Astrocyte (in vitro differentiated cells and primary cell): Measurements from ENCODE around the gene MEN1. TPM values are rescaled to one million over a fixed set of nuclear protein-coding genes. Genes with fewer than 3 reads are reported as not detected.

Experiments used
- DNase-seq: peaks from one replicate; pipeline ENCODE4 v3.0.0-alpha.2; 2010; ENCODE audit warnings: low read depth
- FAIRE-seq: peaks from 2 replicates; lab custom pipeline; 2011; peaks lifted over from hg19 to GRCh38; lab: Jason Lieb, UNC
- H2AFZ ChIP-seq: 2 replicates; pipeline ENCODE4 v1.6.0; 2012; ENCODE audit warnings: low read depth, low read length, inconsistent platforms
- H3K27ac ChIP-seq: 2 replicates; pipeline ENCODE4 v1.5.1; 2011; ENCODE audit warnings: low read depth, low read length, inconsistent platforms
- H3K27me3 ChIP-seq: 2 replicates; pipeline ENCODE4 v1.6.0; 2011; ENCODE audit warnings: low read length, inconsistent platforms; ENCODE audit not compliant: insufficient read depth
- H3K36me3 ChIP-seq: 2 replicates; pipeline ENCODE4 v1.5.1; 2011; ENCODE audit warnings: low read length, inconsistent platforms; ENCODE audit not compliant: insufficient read depth
- H3K4me1 ChIP-seq: 2 replicates; pipeline ENCODE4 v1.5.1; 2011; ENCODE audit warnings: low read length, inconsistent platforms; ENCODE audit not compliant: insufficient read depth
- H3K4me2 ChIP-seq: 2 replicates; pipeline ENCODE4 v1.6.0; 2012; ENCODE audit warnings: low read length, inconsistent platforms
- H3K4me3 ChIP-seq: 2 replicates; pipeline ENCODE4 v1.5.1; 2011; ENCODE audit warnings: low read depth, mild to moderate bottlenecking, low read length, inconsistent platforms; ENCODE audit not compliant: insufficient read depth
- H3K79me2 ChIP-seq: 2 replicates; pipeline ENCODE4 v1.6.0; 2012; ENCODE audit warnings: mild to moderate bottlenecking, low read length, inconsistent platforms; ENCODE audit not compliant: insufficient read depth
- H3K9ac ChIP-seq: 2 replicates; pipeline ENCODE4 v1.6.0; 2012; ENCODE audit warnings: mild to moderate bottlenecking, low read length, inconsistent platforms
- H3K9me3 ChIP-seq: 2 replicates; pipeline ENCODE4 v1.5.1; 2012; ENCODE audit warnings: low read depth, mild to moderate bottlenecking, low read length, inconsistent platforms; ENCODE audit not compliant: insufficient read depth
- H4K20me1 ChIP-seq: 2 replicates; pipeline ENCODE4 v1.6.0; 2012; ENCODE audit warnings: low read length, inconsistent platforms; ENCODE audit not compliant: insufficient read depth
- H3K27ac Mint-ChIP-seq: one replicate; pipeline ENCODE4 v1.8.0; 2021; ENCODE audit warnings: mild to moderate bottlenecking, mixed read lengths; ENCODE audit not compliant: unreplicated experiment
- H3K27me3 Mint-ChIP-seq: one replicate; pipeline ENCODE4 v1.8.0; 2021; ENCODE audit warnings: low read depth, mixed read lengths; ENCODE audit not compliant: unreplicated experiment
- H3K36me3 Mint-ChIP-seq: one replicate; pipeline ENCODE4 v1.8.0; 2021; ENCODE audit warnings: low read depth, mixed read lengths; ENCODE audit not compliant: unreplicated experiment
- H3K4me1 Mint-ChIP-seq: one replicate; pipeline ENCODE4 v1.8.0; 2021; ENCODE audit warnings: low read depth, mixed read lengths; ENCODE audit not compliant: unreplicated experiment
- H3K4me3 Mint-ChIP-seq: one replicate; pipeline ENCODE4 v1.8.0; 2021; ENCODE audit warnings: mild to moderate bottlenecking, moderate library complexity, mixed read lengths; ENCODE audit not compliant: unreplicated experiment
- H3K9me3 Mint-ChIP-seq: one replicate; pipeline ENCODE4 v1.8.0; 2021; ENCODE audit warnings: mild to moderate bottlenecking, mixed read lengths; ENCODE audit not compliant: unreplicated experiment
- EZH2 ChIP-seq: IDR thresholded peaks from 2 replicates; pipeline ENCODE4 v1.6.1; 2012; ENCODE audit warnings: mild to moderate bottlenecking, low read length, inconsistent platforms; ENCODE audit not compliant: insufficient read depth
- total RNA-seq: library from RNA; stranded (reverse); gene quantifications from 2 replicates; pipeline ENCODE4 v1.2.1, GENCODE V29; 2021
- TF ChIP-seq, protein P1 (sequence below): IDR thresholded peaks from 2 replicates; pipeline ENCODE4 v1.5.1; 2011; ENCODE audit warnings: low read depth, mild to moderate bottlenecking, inconsistent platforms, low read length, moderate library complexity; ENCODE audit not compliant: insufficient read depth

MEN1 gene
- total RNA-seq, 1 donor from 2014 or later = 26.0 TPM

- no peak for FAIRE-seq
- Mint-ChIP-seq H3K4me3 (peak overlapping the region; percentile 18), H3K9me3 (no peaks in the 10 kb centered on the region), H3K36me3 (peaks cover 15% of the 10 kb centered on the region), H3K4me1 (peaks cover 36% of the 10 kb centered on the region), H3K27me3 (no peaks in the 10 kb centered on the region), H3K27ac (no peak overlapping the region)
- H3K36me3 ChIP-seq = peaks cover 41% of the 10 kb centered on the region
- H3K9me3 ChIP-seq = no peaks in the 10 kb centered on the region
- no peak overlapping the region for H3K4me3 ChIP-seq
- H3K79me2 ChIP-seq = peaks cover 19% of the 10 kb centered on the region
- TF ChIP-seq, protein P1, sequence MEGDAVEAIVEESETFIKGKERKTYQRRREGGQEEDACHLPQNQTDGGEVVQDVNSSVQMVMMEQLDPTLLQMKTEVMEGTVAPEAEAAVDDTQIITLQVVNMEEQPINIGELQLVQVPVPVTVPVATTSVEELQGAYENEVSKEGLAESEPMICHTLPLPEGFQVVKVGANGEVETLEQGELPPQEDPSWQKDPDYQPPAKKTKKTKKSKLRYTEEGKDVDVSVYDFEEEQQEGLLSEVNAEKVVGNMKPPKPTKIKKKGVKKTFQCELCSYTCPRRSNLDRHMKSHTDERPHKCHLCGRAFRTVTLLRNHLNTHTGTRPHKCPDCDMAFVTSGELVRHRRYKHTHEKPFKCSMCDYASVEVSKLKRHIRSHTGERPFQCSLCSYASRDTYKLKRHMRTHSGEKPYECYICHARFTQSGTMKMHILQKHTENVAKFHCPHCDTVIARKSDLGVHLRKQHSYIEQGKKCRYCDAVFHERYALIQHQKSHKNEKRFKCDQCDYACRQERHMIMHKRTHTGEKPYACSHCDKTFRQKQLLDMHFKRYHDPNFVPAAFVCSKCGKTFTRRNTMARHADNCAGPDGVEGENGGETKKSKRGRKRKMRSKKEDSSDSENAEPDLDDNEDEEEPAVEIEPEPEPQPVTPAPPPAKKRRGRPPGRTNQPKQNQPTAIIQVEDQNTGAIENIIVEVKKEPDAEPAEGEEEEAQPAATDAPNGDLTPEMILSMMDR = no peak
- TF ChIP-seq EZH2 = no peak
- no peaks in the 10 kb centered on the region for H3K27me3 ChIP-seq
- H4K20me1 ChIP-seq = peaks cover 80% of the 10 kb centered on the region
- H3K9ac ChIP-seq = peak overlapping the region; percentile 35
- no peak overlapping the region for H3K27ac ChIP-seq
- no peak overlapping the region for H2AFZ ChIP-seq
- H3K4me2 ChIP-seq = peak overlapping the region; percentile 70
- DNase-seq = no peak
- H3K4me1 ChIP-seq = peaks cover 24% of the 10 kb centered on the region
Observed at GRCh38 chr11:64764040-64764611, 46.2 kb downstream of the MEN1 start.

- H2AFZ ChIP-seq = no peak overlapping the region
- DNase-seq (no peak), FAIRE-seq (no peak)
- H3K4me3 ChIP-seq = no peak overlapping the region
- Mint-ChIP-seq H3K27me3 (no peaks in the 10 kb centered on the region), H3K36me3 (peaks cover 15% of the 10 kb centered on the region), H3K27ac (no peak overlapping the region), H3K9me3 (no peaks in the 10 kb centered on the region), H3K4me3 (no peak overlapping the region), H3K4me1 (peaks cover 36% of the 10 kb centered on the region)
- H3K4me1 ChIP-seq = peaks cover 24% of the 10 kb centered on the region
- peak overlapping the region; percentile 20 for H3K27ac ChIP-seq
- no peaks in the 10 kb centered on the region for H3K9me3 ChIP-seq
- no peak for TF ChIP-seq EZH2
- TF ChIP-seq, protein P1 = no peak
- peaks cover 74% of the 10 kb centered on the region for H4K20me1 ChIP-seq
- H3K36me3 ChIP-seq = peaks cover 35% of the 10 kb centered on the region
- peak overlapping the region; percentile 35 for H3K9ac ChIP-seq
- no peaks in the 10 kb centered on the region for H3K27me3 ChIP-seq
- peaks cover 19% of the 10 kb centered on the region for H3K79me2 ChIP-seq
- H3K4me2 ChIP-seq = peak overlapping the region; percentile 70
Observed at GRCh38 chr11:64763526-64764039, 46.8 kb downstream of the MEN1 start.
